Measurements from ENCODE around the gene VPS4B.

GRCh38 chr18:63376538-63376937 is 45.7 kb downstream of the VPS4B start:
- no peak for TF ChIP-seq ATF3 (IDR thresholded peaks at IDR 0.05; ENCODE audit: borderline replicate concordance, extremely low read depth, low read depth, low read length)
- TF ChIP-seq ZBTB33 (IDR thresholded peaks at IDR 0.05) = no peak
- TF ChIP-seq NRF1 (conservative IDR thresholded peaks at IDR 0.05; ENCODE audit: low read depth, low read length) = no peak
- TF ChIP-seq CTCF (IDR thresholded peaks at IDR 0.05 in 2 of 3, conservative IDR thresholded peaks at IDR 0.05 in 1 of 3; ENCODE audit: control insufficient read depth in 2 of 3, extremely low read depth in 1 of 3, insufficient read depth in 1 of 3, low read depth in 3 of 3, low read length in 3 of 3) = no peak
- no peak for TF ChIP-seq TCF3 (IDR thresholded peaks at IDR 0.05; ENCODE audit: borderline replicate concordance, insufficient read depth, low read depth, low read length)
- no peak for TF ChIP-seq EP300 (IDR thresholded peaks at IDR 0.05; ENCODE audit: borderline replicate concordance in 1 of 2, control insufficient read depth in 1 of 2, low read depth in 2 of 2, low read length in 2 of 2)
- TF ChIP-seq MEF2A (IDR thresholded peaks at IDR 0.05; ENCODE audit: insufficient read depth, low read depth, low read length) = no peak
- TF ChIP-seq EZH2 (IDR thresholded peaks at IDR 0.05; ENCODE audit: borderline replicate concordance, control insufficient read depth, low read depth, low read length) = no peak
- TF ChIP-seq HCFC1 (IDR thresholded peaks at IDR 0.05; ENCODE audit: low read length) = no peak

Measured in GM12878 (cell line).